ENCODE data around the gene TMEM108. TPM values are rescaled to one million over a fixed set of nuclear protein-coding genes. Genes with fewer than 3 reads are reported as not detected.

The TMEM108 gene
- total RNA-seq, 1 donor from 2014 or later: 15.4 TPM

GRCh38 chr3:133213937-133214336, 175.7 kb downstream of the TMEM108 start:
- Histone ChIP-seq H3K36me3 (no peaks in the 10 kb centered on the region), H3K4me1 (peaks cover 16% of the 10 kb centered on the region), H3K27ac (no peak overlapping the region), H3K9me3 (no peaks in the 10 kb centered on the region), H3K4me3 (no peak overlapping the region), H3K27me3 (no peaks in the 10 kb centered on the region)
- ATAC-seq (no peak), DNase-seq (no peak)
- intact Hi-C loops (cut with DNase I): no loop called here
- TF ChIP-seq CTCF (IDR thresholded peaks at IDR 0.05): no peak

- no peaks in the 10 kb centered on the region for H3K4me1 ChIP-seq
- ATAC-seq (no peak), DNase-seq (no peak)
- peaks cover 7% of the 10 kb centered on the region for H3K9me3 ChIP-seq
- H3K27ac ChIP-seq: no peak overlapping the region
- intact Hi-C loops (cut with DNase I): no loop called here
- no peak for TF ChIP-seq CTCF (IDR thresholded peaks at IDR 0.05)
- no peak overlapping the region for H3K4me3 ChIP-seq
- H3K36me3 ChIP-seq: no peaks in the 10 kb centered on the region
- H3K27me3 ChIP-seq: no peaks in the 10 kb centered on the region
Measured at GRCh38 chr3:133227813-133228212, 189.6 kb downstream of the TMEM108 start.

GRCh38 chr3:133230195-133230594, 192.0 kb downstream of the TMEM108 start:
- Histone ChIP-seq H3K27ac (no peak overlapping the region), H3K4me3 (no peak overlapping the region), H3K27me3 (no peaks in the 10 kb centered on the region), H3K4me1 (no peaks in the 10 kb centered on the region), H3K36me3 (no peaks in the 10 kb centered on the region), H3K9me3 (no peaks in the 10 kb centered on the region)
- TF ChIP-seq CTCF (IDR thresholded peaks at IDR 0.05): no peak
- intact Hi-C loops (cut with DNase I): no loop called here
- DNase-seq (no peak), ATAC-seq (no peak)

- intact Hi-C loops (cut with DNase I): no loop called here
- ATAC-seq: no peak
- no peak for TF ChIP-seq CTCF (IDR thresholded peaks at IDR 0.05)
- DNase-seq: no peak
- Histone ChIP-seq H3K36me3 (no peaks in the 10 kb centered on the region), H3K4me3 (no peak overlapping the region), H3K4me1 (no peaks in the 10 kb centered on the region), H3K27me3 (no peaks in the 10 kb centered on the region), H3K9me3 (no peaks in the 10 kb centered on the region), H3K27ac (no peak overlapping the region)
Measured at GRCh38 chr3:133236901-133237300, 198.7 kb downstream of the TMEM108 start.

GRCh38 chr3:133237380-133237779, 199.2 kb downstream of the TMEM108 start:
- H3K9me3 ChIP-seq: no peaks in the 10 kb centered on the region
- no peak overlapping the region for H3K4me3 ChIP-seq
- H3K4me1 ChIP-seq: no peaks in the 10 kb centered on the region
- no peak for TF ChIP-seq CTCF (IDR thresholded peaks at IDR 0.05)
- intact Hi-C loops (cut with DNase I): no loop called here
- ATAC-seq: no peak
- DNase-seq: no peak
- no peaks in the 10 kb centered on the region for H3K27me3 ChIP-seq
- no peak overlapping the region for H3K27ac ChIP-seq
- no peaks in the 10 kb centered on the region for H3K36me3 ChIP-seq

GRCh38 chr3:133238015-133238414, 199.8 kb downstream of the TMEM108 start:
- Histone ChIP-seq H3K36me3 (no peaks in the 10 kb centered on the region), H3K27ac (no peak overlapping the region), H3K4me1 (no peaks in the 10 kb centered on the region), H3K9me3 (no peaks in the 10 kb centered on the region), H3K27me3 (no peaks in the 10 kb centered on the region), H3K4me3 (no peak overlapping the region)
- ATAC-seq: no peak
- intact Hi-C loops (cut with DNase I): no loop called here
- DNase-seq: no peak
- TF ChIP-seq CTCF (IDR thresholded peaks at IDR 0.05): no peak
